ENCODE measurements around the gene ST8SIA5. TPM values are rescaled to one million over a fixed set of nuclear protein-coding genes. Genes with fewer than 3 reads are reported as not detected.
A peak's percentile ranks its signal among the peaks of the same experiment; 100 is the strongest.

Gene ST8SIA5
- polyA plus RNA-seq, 3 donors, result not detected

- Histone ChIP-seq H3K4me1 (ENCODE audit: control insufficient read depth in 1 of 2, insufficient read depth in 2 of 2, low read length in 2 of 2) (no peaks in the 10 kb centered on the region), H3K9me3 (replicated peaks in 1 of 2; ENCODE audit: control insufficient read depth in 1 of 2, insufficient read depth in 1 of 2, low read length in 2 of 2) (no peaks in the 10 kb centered on the region), H2AFZ (ENCODE audit: insufficient read depth, low read depth, low read length, poor library complexity, severe bottlenecking) (no peak overlapping the region), H3K27me3 (ENCODE audit: control insufficient read depth in 2 of 2, insufficient read depth in 2 of 2, low read length in 2 of 2) (no peaks in the 10 kb centered on the region), H4K20me1 (ENCODE audit: insufficient read depth, low read length) (no peaks in the 10 kb centered on the region), H3K4me2 (replicated peaks; ENCODE audit: extremely low read depth, low read length, poor library complexity, severe bottlenecking) (no peak overlapping the region), H3K9ac (ENCODE audit: insufficient read depth, low read length, poor library complexity, severe bottlenecking) (no peak overlapping the region), H3K79me2 (ENCODE audit: insufficient read depth, low read length) (no peaks in the 10 kb centered on the region), H3K36me3 (replicated peaks in 1 of 2; ENCODE audit: control insufficient read depth in 1 of 2, insufficient read depth in 2 of 2, low read length in 2 of 2) (no peaks in the 10 kb centered on the region), H3K4me3 (replicated peaks in 1 of 3; ENCODE audit: low read depth in 2 of 3, low read length in 3 of 3) (no peak overlapping the region), H3K27ac (ENCODE audit: low read depth in 1 of 2, low read length in 2 of 2) (no peak overlapping the region)
- TF ChIP-seq, protein P1, sequence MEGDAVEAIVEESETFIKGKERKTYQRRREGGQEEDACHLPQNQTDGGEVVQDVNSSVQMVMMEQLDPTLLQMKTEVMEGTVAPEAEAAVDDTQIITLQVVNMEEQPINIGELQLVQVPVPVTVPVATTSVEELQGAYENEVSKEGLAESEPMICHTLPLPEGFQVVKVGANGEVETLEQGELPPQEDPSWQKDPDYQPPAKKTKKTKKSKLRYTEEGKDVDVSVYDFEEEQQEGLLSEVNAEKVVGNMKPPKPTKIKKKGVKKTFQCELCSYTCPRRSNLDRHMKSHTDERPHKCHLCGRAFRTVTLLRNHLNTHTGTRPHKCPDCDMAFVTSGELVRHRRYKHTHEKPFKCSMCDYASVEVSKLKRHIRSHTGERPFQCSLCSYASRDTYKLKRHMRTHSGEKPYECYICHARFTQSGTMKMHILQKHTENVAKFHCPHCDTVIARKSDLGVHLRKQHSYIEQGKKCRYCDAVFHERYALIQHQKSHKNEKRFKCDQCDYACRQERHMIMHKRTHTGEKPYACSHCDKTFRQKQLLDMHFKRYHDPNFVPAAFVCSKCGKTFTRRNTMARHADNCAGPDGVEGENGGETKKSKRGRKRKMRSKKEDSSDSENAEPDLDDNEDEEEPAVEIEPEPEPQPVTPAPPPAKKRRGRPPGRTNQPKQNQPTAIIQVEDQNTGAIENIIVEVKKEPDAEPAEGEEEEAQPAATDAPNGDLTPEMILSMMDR (IDR thresholded peaks at IDR 0.05), result no peak
- Mint-ChIP-seq H3K36me3 (no peaks in the 10 kb centered on the region), H3K27ac (peak overlapping the region in 1 of 7 donors; percentile 36), H3K4me3 (no peak overlapping the region), H3K27me3 (ENCODE audit: low read depth in 3 of 3) (peaks cover 4 to 5% (median 5%) of the 10 kb centered on the region in 3 donors), H3K9me3 (peaks cover 0 to 4% (median 0%) of the 10 kb centered on the region in 7 donors), H3K4me1 (peaks cover 7% of the 10 kb centered on the region)
- 96% methylated on average over 49 of the region's 52 CpGs for WGBS (ENCODE audit: insufficient coverage)
- intact Hi-C loops (cut with micrococcal nuclease), result no loop called here
- DNase-seq, result no peak
These were observed 76.8 kb downstream of the ST8SIA5 start for GRCh38 chr18:46679846-46680598.

DNA sequence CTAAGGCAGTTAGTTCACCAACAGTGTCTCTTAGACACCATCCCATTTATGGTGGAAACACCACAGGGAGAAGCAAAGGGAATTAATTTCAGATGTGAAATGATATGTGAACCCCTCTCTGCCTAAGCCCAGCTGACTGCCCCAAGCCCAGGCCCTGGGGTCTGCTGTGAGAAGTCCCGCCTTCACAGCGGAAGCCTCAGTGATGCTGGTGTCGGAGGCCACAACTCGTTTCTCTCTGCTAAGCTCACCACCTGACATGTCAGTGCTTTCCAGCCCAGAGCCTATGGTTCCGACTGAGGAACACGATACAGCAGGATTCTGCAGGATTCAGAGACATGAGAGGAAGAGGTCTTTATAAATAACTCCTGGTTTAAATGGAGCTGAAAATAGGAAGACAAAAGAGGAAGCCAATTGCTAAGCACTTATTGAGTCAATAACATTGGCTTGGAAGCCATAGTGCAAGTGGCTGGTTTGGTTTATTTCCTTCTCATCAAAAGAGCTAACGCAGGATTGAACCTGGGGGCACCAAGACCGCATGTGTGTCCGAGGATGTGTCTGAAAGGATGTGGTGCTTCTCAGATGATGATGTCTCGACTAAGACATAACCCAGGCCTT, 78.0 kb downstream of the ST8SIA5 start:
- no peak overlapping the region for H3K9ac ChIP-seq (ENCODE audit: insufficient read depth, low read length, poor library complexity, severe bottlenecking)
- H3K4me1 ChIP-seq (ENCODE audit: control insufficient read depth in 1 of 2, insufficient read depth in 2 of 2, low read length in 2 of 2), result no peaks in the 10 kb centered on the region
- H3K27ac ChIP-seq (ENCODE audit: low read depth in 1 of 2, low read length in 2 of 2), result no peak overlapping the region
- 58% methylated on average over 8 of the region's 10 CpGs for WGBS (ENCODE audit: insufficient coverage)
- peaks cover 0 to 4% (median 0%) of the 10 kb centered on the region in 7 donors for H3K9me3 Mint-ChIP-seq
- peak in 1 of 3 donors; percentile 6 for DNase-seq
- no peak overlapping the region for H3K4me2 ChIP-seq (replicated peaks; ENCODE audit: extremely low read depth, low read length, poor library complexity, severe bottlenecking)
- TF ChIP-seq, protein P1 (IDR thresholded peaks at IDR 0.05), result no peak
- no peaks in the 10 kb centered on the region for H3K27me3 ChIP-seq (ENCODE audit: control insufficient read depth in 2 of 2, insufficient read depth in 2 of 2, low read length in 2 of 2)
- H3K79me2 ChIP-seq (ENCODE audit: insufficient read depth, low read length), result no peaks in the 10 kb centered on the region
- intact Hi-C loops (cut with micrococcal nuclease), result no loop called here
- peaks cover 7% of the 10 kb centered on the region for H3K4me1 Mint-ChIP-seq
- no peaks in the 10 kb centered on the region for H4K20me1 ChIP-seq (ENCODE audit: insufficient read depth, low read length)
- no peaks in the 10 kb centered on the region for H3K9me3 ChIP-seq (replicated peaks in 1 of 2; ENCODE audit: control insufficient read depth in 1 of 2, insufficient read depth in 1 of 2, low read length in 2 of 2)
- H3K4me3 Mint-ChIP-seq, result no peak overlapping the region
- H3K27ac Mint-ChIP-seq, result peak overlapping the region in 1 of 7 donors; percentile 55
- H2AFZ ChIP-seq (ENCODE audit: insufficient read depth, low read depth, low read length, poor library complexity, severe bottlenecking), result no peak overlapping the region
- H3K36me3 ChIP-seq (replicated peaks in 1 of 2; ENCODE audit: control insufficient read depth in 1 of 2, insufficient read depth in 2 of 2, low read length in 2 of 2), result no peaks in the 10 kb centered on the region
- no peaks in the 10 kb centered on the region for H3K36me3 Mint-ChIP-seq
- H3K4me3 ChIP-seq (replicated peaks in 1 of 3; ENCODE audit: low read depth in 2 of 3, low read length in 3 of 3), result no peak overlapping the region
- peaks cover 9 to 11% (median 10%) of the 10 kb centered on the region in 3 donors for H3K27me3 Mint-ChIP-seq (ENCODE audit: low read depth in 3 of 3)

All from CD14-positive monocyte (primary cell).